ENCODE results near the gene ACER2. TPM values are rescaled to one million over a fixed set of nuclear protein-coding genes. Genes with fewer than 3 reads are reported as not detected.

ACER2 gene
- total RNA-seq, 1 experiment from 2014 or later = 9.6 TPM

DNA sequence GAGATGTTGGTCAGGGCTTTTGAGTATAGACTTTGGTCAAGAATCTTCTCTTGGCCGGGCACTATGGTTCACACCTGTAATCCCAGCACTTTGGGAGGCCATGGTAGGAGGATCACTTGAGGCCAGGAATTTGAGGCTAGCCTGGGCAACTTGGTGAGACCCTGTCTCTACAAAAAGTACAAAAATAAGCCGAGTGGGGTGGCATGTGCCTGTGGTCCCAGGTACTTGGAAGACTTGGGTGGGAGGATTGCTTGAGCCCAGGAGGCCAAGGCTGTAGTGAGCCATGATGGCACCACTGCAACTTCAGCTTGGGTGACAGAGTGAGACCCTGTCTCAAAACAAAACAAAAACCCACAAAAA, 57.5 kb downstream of the ACER2 start:
- no peaks in the 10 kb centered on the region for H3K79me2 ChIP-seq (ENCODE audit: insufficient read depth, low read length)
- WGBS (ENCODE audit: extremely low coverage, insufficient read length, low lambda C conversion rate) = no CpG with 5 or more reads among the region's 2 CpGs

More for the DNA sequence above, 57.5 kb downstream of the ACER2 start:
- DNase-seq = no peak
- H2AK5ac ChIP-seq (ENCODE audit: insufficient read length, low read length) = no peak overlapping the region
- TF ChIP-seq, protein P1, sequence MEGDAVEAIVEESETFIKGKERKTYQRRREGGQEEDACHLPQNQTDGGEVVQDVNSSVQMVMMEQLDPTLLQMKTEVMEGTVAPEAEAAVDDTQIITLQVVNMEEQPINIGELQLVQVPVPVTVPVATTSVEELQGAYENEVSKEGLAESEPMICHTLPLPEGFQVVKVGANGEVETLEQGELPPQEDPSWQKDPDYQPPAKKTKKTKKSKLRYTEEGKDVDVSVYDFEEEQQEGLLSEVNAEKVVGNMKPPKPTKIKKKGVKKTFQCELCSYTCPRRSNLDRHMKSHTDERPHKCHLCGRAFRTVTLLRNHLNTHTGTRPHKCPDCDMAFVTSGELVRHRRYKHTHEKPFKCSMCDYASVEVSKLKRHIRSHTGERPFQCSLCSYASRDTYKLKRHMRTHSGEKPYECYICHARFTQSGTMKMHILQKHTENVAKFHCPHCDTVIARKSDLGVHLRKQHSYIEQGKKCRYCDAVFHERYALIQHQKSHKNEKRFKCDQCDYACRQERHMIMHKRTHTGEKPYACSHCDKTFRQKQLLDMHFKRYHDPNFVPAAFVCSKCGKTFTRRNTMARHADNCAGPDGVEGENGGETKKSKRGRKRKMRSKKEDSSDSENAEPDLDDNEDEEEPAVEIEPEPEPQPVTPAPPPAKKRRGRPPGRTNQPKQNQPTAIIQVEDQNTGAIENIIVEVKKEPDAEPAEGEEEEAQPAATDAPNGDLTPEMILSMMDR (conservative IDR thresholded peaks at IDR 0.05) = no peak
- H2BK15ac ChIP-seq (ENCODE audit: low read depth, low read length) = no peak overlapping the region
- H3K4ac ChIP-seq (ENCODE audit: low read depth, low read length) = no peak overlapping the region
- H4K8ac ChIP-seq (replicated peaks; ENCODE audit: insufficient read length, low read depth, low read length) = no peak overlapping the region
- no peaks in the 10 kb centered on the region for H4K20me1 ChIP-seq (ENCODE audit: control insufficient read depth, insufficient read depth, insufficient read length)
- peaks cover 6% of the 10 kb centered on the region in 2 experiments; a peak in 4 of 5 replicates for H3K9me3 Mint-ChIP-seq
- no peak overlapping the region for H2BK5ac ChIP-seq (ENCODE audit: insufficient read length, low read length)
- no peak overlapping the region for H3K4me2 ChIP-seq (ENCODE audit: insufficient read depth, insufficient read length, low read length)
- no peak overlapping the region for H3K23ac ChIP-seq (ENCODE audit: insufficient read length, low read depth, low read length)
- no peak overlapping the region for H2AFZ ChIP-seq (ENCODE audit: low read length)
- H3K4me1 Mint-ChIP-seq = peaks cover 9% of the 10 kb centered on the region in 2 experiments
- H3K27me3 ChIP-seq (ENCODE audit: insufficient read depth, low read length) = no peaks in the 10 kb centered on the region
- no peak overlapping the region for H3K18ac ChIP-seq (ENCODE audit: insufficient read length, low read depth, low read length)
- H3K14ac ChIP-seq (ENCODE audit: insufficient read depth, low read length) = no peak overlapping the region
- peaks cover 0 to 4% (median 0%) of the 10 kb centered on the region in 3 experiments; a peak in 2 of 7 replicates for H3K36me3 Mint-ChIP-seq (ENCODE audit: insufficient read depth in 1 of 3, low read depth in 3 of 3)
- no peak overlapping the region for H2BK20ac ChIP-seq (ENCODE audit: low read depth, low read length, poor library complexity, severe bottlenecking)
- H2BK12ac ChIP-seq (ENCODE audit: insufficient read length, low read depth, low read length) = no peak overlapping the region
- no peaks in the 10 kb centered on the region for H3K9me3 ChIP-seq (ENCODE audit: control insufficient read depth, low read depth, low read length)
- no peak overlapping the region for H2BK120ac ChIP-seq (ENCODE audit: low read depth, low read length, poor library complexity, severe bottlenecking)
- H3K27ac ChIP-seq (ENCODE audit: insufficient read length, low read depth, low read length) = no peak overlapping the region
- no peak overlapping the region for H3K56ac ChIP-seq (ENCODE audit: insufficient read length, low read depth, low read length)
- H4K5ac ChIP-seq (ENCODE audit: insufficient read length, low read depth, low read length) = no peak overlapping the region
- H3K23me2 ChIP-seq (ENCODE audit: insufficient read length, low read depth, low read length, poor library complexity, severe bottlenecking) = peaks cover 3% of the 10 kb centered on the region
- no peak overlapping the region for H3K9ac ChIP-seq (ENCODE audit: extremely low read depth, insufficient read length, low read length)
- peaks cover 6% of the 10 kb centered on the region for H3K27me3 Mint-ChIP-seq (ENCODE audit: low read depth)
- H3K4me1 ChIP-seq (ENCODE audit: insufficient read depth, low read length) = no peaks in the 10 kb centered on the region; the same call in 1 of the 2 replicates
- H4K91ac ChIP-seq (ENCODE audit: insufficient read length, low read depth, low read length) = no peak overlapping the region
- H3K27ac Mint-ChIP-seq = no peak overlapping the region
- no peaks in the 10 kb centered on the region for H3K79me1 ChIP-seq (ENCODE audit: insufficient read depth, low read depth, low read length, poor library complexity, severe bottlenecking)
- no peak overlapping the region for H3K4me3 Mint-ChIP-seq
- no peak overlapping the region for H3T11ph ChIP-seq (ENCODE audit: low read length)

Measured in H9 (cell line).